Fibroblast of skin of left quadriceps (primary cell): ENCODE results near the gene PITPNM3.
"Not testable (repeated sequence)": the region's sequence is repeated elsewhere in the genome, so short reads cannot be mapped to it uniquely, and the experiment has no call there.

ENCODE experiments used
- DNase-seq, 2 experiments: peaks; one replicate each; pipeline ENCODE4 v3.0.0-alpha.2; 2013; ENCODE audit warnings: low read depth in 2 of 2

The PITPNM3 gene

DNA sequence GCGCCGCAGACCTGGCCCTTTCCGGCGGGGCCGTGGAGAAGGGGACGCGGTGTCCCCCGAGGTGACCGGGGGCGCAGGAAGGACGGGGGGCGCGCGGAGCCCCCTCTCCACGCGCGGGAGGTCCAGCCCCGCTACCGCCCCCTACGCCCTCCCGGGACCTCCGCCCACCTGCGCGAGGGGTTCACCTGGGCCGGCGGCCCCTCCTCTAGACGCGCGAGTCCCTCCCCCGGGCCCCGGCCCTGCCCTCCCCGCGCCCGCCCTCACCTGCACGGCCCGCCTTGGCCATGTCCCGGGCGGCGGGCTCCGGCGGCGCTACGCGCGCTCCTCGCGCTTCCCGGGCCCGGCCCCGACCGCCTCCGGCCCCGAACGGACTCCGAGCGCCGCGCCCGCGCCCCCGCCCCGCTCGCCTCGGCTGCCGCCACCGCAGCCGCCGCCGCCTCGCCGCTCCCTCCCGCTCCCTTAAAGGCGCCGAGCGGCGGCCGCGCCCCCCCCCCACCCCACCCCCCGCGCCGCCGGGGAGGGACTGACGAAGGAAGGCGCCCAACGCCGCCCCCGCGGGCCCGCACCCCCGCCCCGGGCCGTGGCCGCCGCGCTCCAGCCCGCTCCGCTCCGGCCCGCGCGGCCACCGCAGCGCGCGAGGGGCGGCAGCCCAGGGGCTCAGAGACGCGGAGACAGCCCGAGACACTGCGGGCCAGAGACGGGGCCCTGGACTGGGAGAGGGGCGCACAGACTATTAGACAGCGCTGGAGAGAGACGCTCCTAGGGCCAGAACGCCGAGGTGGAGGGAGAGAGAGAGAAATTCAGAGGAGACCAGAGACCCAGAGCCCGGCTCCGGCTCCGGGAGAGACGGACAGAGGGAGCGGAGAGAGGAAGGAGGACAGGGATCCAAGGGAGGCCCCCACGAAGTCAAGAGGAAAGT lies at the start of gene PITPNM3:
Gene PITPNM3, minus strand, starts transcription at position 435 of the 919 bp plus-strand sequence. Its CDS starts 149 bp downstream, at position 286.
- no peak for DNase-seq

DNA sequence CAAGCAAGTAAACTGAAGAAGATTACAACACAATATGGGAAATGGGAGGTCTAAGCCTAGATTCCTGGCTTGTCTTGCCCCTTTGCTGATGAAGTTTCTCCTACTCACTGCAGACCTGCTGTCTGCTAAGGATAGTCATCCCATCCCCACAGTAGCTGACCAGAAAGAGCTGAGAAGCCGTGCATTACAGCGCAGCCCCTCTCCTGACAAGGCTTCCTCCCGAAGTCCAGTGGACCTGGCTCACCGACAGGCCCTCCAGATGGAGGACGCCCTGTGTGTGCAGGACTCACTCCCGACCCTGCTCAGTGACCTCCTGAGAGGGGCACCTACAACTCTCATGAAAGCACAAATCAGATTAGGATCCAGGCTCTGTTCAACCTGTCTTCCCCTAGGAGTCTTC lies 48.8 kb upstream of the PITPNM3 start:
- no peak for DNase-seq

DNA sequence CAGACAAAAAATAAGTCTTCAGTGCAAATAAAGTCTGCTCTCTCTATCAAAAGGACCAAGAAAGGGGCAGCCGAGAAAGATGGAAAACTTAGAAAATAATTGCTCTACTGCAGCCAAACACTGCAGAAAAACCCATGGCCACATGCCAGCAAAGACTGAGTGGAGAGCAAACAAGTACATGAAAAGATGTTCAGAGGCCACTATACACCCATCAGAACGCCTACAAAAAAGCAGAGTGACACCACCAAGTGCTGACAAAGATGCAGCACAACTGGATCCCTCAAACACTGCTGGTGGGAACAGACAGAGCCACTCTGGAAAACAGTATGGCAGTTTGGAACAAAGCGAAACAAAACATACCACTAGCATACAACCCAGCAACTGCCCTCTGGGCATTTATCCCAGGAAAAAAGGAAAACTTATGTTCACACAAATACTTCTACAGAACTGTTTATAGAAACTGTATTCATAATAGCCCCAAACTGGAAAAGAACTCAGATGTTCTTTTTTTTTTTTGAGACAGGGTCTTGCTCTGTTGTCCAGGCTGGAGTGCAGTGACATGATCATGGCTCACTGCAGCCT lies 47.5 kb upstream of the PITPNM3 start:
- DNase-seq = no peak

DNA sequence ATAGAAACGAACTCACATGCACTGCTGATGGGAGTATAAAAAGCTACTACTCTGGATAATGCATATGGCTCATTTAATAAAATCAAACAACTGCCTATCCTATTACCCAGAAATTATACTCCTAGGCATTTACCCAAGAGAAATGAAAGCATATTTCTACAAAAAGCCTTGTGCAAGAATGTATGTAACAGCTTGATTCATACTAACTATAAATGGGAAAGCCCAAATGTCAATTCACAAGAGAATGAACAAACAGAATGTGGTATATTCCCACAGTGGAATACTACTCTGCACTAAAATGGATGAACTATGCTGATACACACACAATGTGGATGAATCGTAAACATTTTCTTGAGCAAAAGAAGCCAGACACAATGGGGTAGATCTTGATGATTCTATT lies 45.8 kb upstream of the PITPNM3 start:
- no peak for DNase-seq

DNA sequence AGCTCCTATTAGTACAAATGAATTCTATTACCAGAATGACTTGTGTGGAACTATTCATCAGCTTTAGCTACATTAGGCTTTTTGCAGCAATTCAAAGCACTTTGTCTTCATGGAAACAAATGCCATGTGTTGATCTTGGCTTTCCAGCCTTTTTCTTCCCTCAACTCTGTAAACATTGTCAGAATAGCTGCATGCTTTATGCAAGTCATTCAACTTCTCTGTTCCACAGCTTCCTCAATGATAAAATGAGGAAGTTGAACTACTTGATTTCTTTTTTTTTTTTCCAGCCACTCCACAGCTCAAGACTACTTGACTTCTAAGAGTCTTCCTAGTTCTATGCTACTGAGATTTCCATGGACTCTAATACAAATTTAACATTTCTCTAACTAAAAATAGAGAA lies 43.0 kb upstream of the PITPNM3 start:
- DNase-seq = no peak

DNA sequence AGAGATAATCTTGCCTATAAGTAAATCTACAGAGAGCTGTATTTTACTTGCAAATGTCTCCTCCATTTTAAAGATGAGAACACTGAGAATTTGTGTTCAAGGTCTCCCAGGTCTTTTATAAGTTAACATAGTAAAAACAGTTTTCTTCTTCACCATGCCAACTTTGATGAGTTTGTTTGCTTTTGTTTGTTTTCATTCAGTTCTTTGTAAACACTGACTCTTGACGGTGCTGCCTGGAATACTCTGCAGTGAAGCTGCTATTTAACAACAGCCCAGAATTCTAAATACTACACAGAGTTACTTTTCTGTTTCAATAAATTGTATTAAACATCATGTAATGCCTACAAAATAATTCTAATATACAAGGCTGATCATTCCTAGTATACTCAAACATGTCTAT lies 41.4 kb upstream of the PITPNM3 start:
- no peak for DNase-seq

DNA sequence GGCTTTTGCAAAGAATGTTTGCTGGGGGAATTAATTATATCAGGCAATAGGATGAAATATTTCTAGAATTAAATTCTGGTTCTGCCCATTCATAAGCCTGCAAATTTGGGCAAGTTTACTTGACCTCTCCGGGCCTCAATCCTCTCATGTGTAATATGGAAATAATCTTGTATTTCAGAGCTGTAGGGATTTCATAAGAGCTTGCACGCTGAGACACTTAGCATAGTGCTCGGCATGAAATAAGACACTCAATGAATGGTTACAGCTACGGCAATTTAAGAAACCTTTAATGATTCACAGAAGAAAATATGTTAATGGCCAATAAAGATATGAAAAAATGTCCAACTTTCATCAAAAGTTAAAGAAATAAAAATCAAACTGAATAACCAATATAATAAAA lies 40.6 kb upstream of the PITPNM3 start:
- no peak for DNase-seq

DNA sequence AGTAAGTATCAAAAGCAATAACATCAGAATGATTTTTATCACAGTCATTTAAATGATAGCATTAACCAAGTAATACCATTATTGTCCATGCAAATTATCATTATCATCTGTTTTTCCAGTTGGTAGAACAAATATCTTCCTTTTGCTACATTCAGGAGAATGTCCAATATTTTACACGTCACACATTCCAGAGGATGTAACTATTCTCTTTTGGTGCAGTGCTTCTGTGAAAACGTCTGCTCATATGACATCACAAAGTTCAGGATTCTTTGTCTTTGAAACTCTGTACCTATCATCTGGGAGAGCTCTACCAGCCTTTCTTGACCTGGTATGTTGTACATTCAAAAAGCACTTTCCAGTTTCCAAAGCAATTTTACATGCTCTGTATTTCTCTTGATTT lies 40.2 kb upstream of the PITPNM3 start:
- no peak for DNase-seq

DNA sequence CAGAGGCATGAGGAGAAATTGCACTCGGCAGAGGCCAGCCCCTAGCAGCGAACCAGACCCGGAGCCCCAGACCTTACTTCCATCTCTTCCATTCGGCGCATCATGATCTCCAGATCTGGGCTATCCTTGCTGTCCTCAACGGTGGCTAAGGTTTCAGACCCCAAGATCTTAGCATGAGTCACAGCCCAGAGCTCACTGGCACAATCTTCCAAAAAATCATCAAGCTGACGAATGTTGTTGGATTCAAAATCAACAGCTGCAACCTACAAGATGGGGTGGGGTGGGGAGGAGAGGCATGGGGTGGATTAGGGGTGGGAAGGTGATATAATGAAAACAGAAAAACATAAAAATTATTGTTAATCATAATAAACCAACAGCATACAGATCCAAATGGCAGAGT lies 39.7 kb upstream of the PITPNM3 start:
- DNase-seq = no peak

DNA sequence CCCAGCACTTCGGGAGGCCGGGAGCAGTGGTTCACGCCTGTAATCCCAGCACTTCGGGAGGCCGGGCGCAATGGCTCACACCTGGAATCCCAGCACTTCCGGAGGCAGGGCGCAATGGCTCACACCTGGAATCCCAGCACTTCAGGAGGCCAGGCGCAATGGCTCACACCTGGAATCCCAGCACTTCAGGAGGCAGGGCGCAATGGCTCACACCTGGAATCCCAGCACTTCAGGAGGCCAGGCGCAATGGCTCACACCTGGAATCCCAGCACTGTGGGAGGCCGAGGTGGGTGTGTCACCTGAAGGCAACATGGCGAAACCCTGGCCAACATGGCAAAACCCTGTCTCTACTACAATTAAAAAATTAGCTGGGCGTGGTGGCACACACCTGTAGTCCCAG lies 37.0 kb upstream of the PITPNM3 start:
- not testable (repeated sequence) for DNase-seq

DNA sequence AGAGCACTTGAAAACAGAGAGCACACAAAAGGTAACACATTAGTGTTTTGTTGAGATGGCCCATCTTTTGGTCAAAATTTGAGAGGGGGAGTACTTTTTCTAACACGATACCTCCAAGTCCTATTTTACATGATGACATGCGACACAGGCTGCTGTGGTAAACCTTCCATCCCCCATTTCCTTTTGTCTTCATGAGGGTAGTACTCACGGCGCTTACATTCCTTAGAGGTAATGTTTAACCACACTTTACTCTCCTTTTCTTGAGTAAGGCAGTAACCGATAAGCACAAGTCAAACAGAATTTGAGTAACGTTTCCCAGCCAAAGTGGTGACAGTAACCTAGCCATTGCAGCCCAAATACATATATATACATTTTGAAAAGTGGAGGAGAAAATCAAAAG lies 35.8 kb upstream of the PITPNM3 start:
- no peak for DNase-seq

DNA sequence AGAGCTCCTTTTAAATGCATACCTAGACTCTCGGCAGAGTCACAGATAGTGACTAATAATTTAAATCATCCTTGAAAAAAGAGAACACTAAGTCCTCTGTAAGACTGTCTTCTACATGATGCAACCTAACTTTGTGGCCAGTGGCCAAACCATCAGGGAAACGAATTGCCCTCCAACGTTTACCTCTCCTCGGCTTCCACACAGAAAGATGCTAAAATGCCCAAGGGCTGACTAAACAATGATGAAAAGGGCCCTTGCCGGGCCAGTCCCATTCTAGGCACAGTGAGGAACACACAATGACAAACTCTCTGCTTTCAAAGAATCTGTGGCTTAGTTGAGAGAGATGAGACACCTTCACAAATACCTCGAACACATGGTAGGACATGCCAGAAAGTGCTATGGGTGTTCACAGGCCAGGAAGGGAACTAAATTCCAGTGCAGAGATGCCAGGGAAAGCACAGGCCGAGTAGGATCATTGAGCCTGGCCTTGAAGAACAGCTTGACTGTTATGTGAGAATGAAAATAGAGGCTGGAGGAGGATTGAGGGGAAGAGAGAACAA lies 35.3 kb upstream of the PITPNM3 start:
- DNase-seq = peak; percentile 66 to 70

DNA sequence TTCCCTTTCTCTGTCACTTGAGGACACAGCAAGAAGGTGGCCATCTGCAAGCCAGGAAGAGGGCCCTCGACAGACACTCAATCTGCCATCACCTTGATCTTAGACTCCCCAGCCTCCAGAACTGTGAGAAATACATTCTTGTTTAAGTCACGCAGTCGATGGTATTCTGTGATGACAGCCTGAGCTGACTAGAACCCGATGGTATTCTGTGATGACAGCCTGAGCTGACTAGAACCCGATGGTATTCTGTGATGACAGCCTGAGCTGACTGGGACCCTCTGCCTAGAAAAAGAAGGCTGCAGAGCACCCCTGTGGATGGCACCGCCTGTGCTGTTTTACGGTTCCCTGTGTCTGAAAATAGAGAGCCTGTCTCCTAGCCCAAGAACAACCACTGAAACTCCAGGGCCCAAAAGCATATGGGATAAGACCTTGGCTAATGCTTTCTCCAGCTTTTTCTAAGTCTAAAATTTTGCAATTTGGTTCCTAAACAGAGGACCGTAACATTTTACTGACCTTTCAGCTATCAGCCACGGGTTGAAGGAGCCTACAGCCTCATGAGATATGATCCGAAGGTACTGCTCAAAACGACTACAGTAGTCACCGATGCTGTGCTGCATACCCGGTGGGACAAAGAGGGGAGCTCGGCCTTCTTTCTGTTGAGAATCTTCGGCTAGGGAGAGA lies 33.1 kb upstream of the PITPNM3 start:
- no peak for DNase-seq

DNA sequence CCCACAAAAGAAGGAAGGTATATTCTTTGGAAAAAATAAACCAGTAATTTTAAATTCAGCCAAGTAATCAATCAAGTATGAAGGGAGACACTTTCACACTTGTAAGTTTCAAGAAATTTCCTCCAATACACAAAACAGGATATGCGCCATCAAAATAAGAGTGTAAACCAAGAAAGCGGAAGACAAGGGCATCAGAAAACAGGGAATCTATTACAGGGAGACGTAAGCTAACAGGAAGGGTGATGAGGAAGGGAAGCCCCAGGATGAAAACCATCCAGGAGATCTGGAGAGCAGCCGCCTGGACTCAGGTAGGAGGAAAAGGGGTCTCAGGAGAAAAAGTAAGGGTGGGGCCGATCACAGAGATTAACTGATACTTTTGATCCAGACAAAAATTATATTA lies 31.8 kb upstream of the PITPNM3 start:
- DNase-seq = no peak

DNA sequence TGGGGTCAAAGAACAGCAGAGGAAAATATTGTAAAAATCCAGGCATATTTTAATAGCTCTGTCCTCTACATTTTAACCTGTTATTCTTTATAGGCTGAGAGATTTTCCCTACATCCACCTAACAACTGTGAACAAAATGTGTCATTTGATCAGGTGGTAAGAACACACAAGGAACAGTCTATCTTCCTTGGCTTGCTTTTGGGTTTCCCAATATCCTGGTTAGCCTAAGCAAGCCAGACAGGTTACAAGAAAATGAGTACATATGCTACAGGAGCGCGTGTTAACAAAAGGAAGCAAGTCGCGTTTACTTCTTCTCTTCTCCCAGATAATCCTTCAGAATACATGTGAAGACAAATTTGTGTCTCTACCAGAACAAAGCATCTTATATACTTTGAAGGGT lies 31.0 kb upstream of the PITPNM3 start:
- no peak for DNase-seq

DNA sequence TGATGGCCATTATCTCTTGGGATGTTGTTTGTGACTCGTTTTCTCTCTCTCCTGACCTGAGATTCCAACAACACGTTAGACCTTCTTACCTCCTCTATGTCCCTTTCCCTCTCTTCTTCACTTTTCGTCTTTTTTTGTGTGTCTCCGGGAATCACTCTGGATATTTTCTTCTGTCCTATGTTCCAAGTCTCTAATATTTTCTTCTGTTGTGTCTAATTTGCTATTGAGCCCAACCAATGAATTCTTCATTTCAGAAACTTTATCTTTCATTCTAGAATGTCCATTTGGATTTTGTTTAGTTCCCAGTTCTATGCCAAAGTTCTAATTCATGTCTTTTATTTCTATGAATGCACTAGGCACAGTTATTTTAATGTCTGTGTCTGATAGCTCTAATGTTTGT lies 27.1 kb upstream of the PITPNM3 start:
- DNase-seq = no peak

DNA sequence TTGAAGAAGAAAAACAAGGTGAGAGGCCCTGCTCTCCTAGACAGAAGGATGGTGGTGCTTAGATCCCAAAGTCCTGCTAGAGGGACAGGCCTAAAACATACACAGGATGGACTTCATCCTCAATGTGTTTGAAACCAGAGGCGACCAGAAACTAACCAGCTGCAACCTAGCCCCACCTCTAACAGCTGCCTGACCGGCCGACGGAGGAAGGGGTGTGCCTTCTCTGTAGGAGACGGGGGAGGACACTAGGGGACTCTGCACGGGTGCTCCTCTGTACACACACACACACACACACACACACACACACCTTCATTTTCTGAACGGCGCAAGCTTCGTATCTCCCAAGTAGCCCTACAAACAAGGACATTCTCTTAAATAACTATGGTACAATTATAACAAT lies 24.3 kb upstream of the PITPNM3 start:
- DNase-seq = no peak

DNA sequence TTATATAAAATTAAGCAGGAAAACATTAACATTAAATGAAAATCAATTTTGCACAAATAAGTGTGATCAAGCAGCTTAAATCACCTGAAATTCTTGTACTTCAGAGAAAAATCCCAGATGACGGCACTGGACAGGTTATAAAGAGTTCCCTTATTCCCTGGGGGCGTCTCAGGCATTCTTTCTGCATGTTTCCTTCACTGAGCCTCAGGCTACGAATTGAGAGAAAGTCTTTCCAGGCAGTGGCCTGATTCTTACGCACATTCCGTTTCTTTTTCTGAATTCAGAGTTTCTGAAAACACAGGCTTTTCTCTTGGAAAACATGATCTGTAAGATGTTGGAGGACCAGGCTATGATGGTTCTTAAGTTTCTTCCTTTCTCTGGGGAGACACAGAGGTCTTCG lies 22.1 kb upstream of the PITPNM3 start:
- no peak for DNase-seq

DNA sequence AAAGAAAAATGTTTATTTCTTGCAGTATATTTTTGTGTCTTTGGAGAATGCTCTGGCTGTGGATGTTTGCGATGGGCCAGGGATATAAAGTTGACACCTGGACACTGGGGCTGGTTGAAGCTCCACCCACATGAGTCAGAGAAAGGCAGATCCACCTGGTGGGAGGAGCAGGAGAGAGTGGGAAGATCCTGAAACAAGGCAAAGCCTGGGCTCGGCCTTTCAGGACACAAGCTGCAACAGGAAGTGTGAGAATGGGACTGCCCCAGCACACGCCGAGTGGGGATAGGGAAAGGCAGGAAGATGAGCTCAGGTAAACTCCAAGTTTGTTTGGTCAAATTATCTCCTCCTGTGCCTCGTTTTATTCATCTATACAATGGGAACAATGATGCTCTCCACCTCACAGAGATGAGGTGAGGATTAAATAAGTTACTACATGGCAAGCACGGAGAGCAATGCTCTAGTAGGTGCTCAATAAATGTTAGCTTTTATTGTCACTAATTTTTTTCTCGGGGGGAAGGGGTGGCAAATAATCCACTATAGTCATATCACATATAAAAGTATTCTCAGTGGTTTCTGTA lies 21.4 kb upstream of the PITPNM3 start:
- DNase-seq = no peak

DNA sequence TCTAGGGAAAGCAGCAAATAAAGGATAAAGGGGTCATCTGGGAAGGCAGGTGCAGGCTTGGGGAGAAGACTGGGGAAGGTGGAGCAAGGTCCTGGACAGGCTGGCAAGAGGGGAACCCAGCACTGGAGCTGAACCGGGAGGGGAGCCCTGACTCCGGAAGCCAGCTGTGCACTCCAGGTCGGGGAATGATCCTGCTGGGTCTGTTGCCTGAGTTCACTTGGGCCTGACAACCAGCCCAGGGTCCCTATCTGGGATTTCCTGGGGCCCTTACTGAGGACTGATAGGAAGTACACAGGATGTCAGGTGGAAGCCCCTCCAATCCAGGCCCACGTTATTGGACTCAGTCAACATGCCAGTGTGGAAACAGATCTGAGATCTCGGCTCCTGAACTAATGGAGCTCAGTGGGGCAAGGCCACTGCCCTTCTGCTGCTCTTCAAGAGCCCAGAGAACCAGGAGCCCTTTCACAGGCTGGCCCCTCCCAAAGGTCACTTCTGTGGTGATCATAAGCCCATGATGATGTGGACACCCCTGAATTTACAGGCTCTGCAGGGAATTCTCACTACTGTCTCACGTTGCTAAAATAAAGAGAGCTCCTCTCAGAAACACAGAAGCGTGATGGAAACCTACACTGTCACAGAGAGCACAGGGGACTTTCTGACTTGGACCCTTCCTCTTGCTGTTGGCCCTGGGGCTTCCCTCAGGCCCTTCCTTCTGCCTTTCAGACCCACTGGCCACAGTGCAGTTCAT lies 19.9 kb upstream of the PITPNM3 start:
- no peak for DNase-seq

DNA sequence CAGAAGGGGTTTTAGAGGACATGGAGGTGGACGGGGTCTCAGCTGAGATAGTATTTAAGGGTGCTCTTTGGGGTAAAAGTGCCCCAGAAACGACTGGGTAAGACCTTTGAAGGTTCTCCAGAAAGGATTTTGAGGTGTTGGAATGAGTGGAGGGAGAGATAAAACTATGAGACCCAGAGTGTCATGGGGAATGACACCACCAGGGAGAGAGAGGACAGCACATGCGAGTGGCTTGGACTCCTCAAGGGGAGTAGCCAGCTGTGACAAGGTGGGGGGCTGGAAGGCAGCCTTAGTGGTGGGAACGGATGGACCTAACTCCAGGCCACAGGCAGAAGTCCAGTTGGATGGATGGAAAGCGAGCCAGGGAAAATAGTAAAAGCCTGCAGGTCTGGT lies 19.2 kb upstream of the PITPNM3 start:
- DNase-seq = no peak
